ENCODE data around the gene ATXN7L1. TPM values are rescaled to one million over a fixed set of nuclear protein-coding genes. Genes with fewer than 3 reads are reported as not detected.

ATXN7L1 gene
- total and polyA plus RNA-seq, 2 of the 13 experiments (the other 11 are each of a cell fraction or from before 2014, with no cell fraction given) = 4.1 to 7.8 TPM

- FAIRE-seq = no peak
- Histone ChIP-seq H4K20me1 (ENCODE audit: insufficient read depth, low read length) (no peaks in the 10 kb centered on the region), H2AFZ (ENCODE audit: low read length) (no peak overlapping the region), H3K9me3 (ENCODE audit: low read length) (no peaks in the 10 kb centered on the region), H3K4me2 (ENCODE audit: low read depth, low read length) (no peak overlapping the region), H3K79me2 (ENCODE audit: insufficient read depth, low read length) (no peaks in the 10 kb centered on the region), H3K27me3 (ENCODE audit: control insufficient read depth in 1 of 2, insufficient read depth in 2 of 2, low read length in 2 of 2) (no peaks in the 10 kb centered on the region), H3K9ac (ENCODE audit: insufficient read depth, low read depth, low read length) (no peak overlapping the region), H3K4me1 (ENCODE audit: insufficient read depth, low read length) (no peaks in the 10 kb centered on the region), H3K27ac (ENCODE audit: extremely low read length, insufficient read depth, low read length) (no peak overlapping the region), H3K36me3 (replicated peaks in 1 of 2; ENCODE audit: control insufficient read depth in 1 of 2, insufficient read depth in 2 of 2, low read length in 2 of 2) (no peaks in the 10 kb centered on the region), H3K4me3 (replicated peaks in 1 of 3; ENCODE audit: insufficient read depth in 1 of 3, low read depth in 2 of 3, low read length in 3 of 3) (no peak overlapping the region)
- DNase-seq (ENCODE audit: low spot score) = no peak
- CTCF ChIA-PET (ENCODE audit: low intra/inter-chr PET ratio, low total read pairs) = no interaction called here
- POLR2A ChIA-PET = no interaction called here
- in situ Hi-C loops (cut with HindIII; ENCODE audit: extremely low pct_ligation_motif_present, low pct_unique_long_range_greater_than_20kb) (no loop called here), intact Hi-C loops (cut with micrococcal nuclease; ENCODE audit: unreplicated experiment) (no loop called here)
- 76% methylated on average over 5 of the region's 5 CpGs for WGBS (ENCODE audit: low lambda C conversion rate)
- no TSS peak for BruUV-seq (replicated peaks)
- ATAC-seq = no peak
- no peak for TF ChIP-seq ZNF713 (CRISPR knock-in tag; IDR thresholded peaks at IDR 0.05)
- no peak for TF ChIP-seq ZNF343 (CRISPR knock-in tag; IDR thresholded peaks at IDR 0.05)
- no peak for TF ChIP-seq ZBTB4 (CRISPR knock-in tag; IDR thresholded peaks at IDR 0.05; ENCODE audit: borderline replicate concordance)
- no peak for TF ChIP-seq ZSCAN5A (CRISPR knock-in tag; IDR thresholded peaks at IDR 0.05; ENCODE audit: borderline replicate concordance)
- no peak for TF ChIP-seq NFYC (CRISPR knock-in tag; IDR thresholded peaks at IDR 0.05)
- TF ChIP-seq RXRA (CRISPR knock-in tag; IDR thresholded peaks at IDR 0.05) = no peak
- no peak for TF ChIP-seq ZNF788 (CRISPR knock-in tag; IDR thresholded peaks at IDR 0.05; ENCODE audit: borderline replicate concordance)
- TF ChIP-seq YEATS2 (CRISPR knock-in tag; IDR thresholded peaks at IDR 0.05; ENCODE audit: borderline replicate concordance) = no peak
- TF ChIP-seq ZNF552 (CRISPR knock-in tag; IDR thresholded peaks at IDR 0.05; ENCODE audit: borderline replicate concordance) = no peak
- TF ChIP-seq ZNF34 (CRISPR knock-in tag; IDR thresholded peaks at IDR 0.05; ENCODE audit: borderline replicate concordance) = no peak
- no peak for TF ChIP-seq AKAP8 (CRISPR knock-in tag; IDR thresholded peaks at IDR 0.05)
- no peak for TF ChIP-seq POLR2AphosphoS5 (IDR thresholded peaks at IDR 0.05; ENCODE audit: low read depth, low read length)
- no peak for TF ChIP-seq HDAC6 (IDR thresholded peaks at IDR 0.05; ENCODE audit: low read depth, low read length)
- no peak for TF ChIP-seq ZNF619 (CRISPR knock-in tag; IDR thresholded peaks at IDR 0.05)
- no peak for TF ChIP-seq SIX4 (CRISPR knock-in tag; IDR thresholded peaks at IDR 0.05)
- no peak for TF ChIP-seq CREBL2 (CRISPR knock-in tag; IDR thresholded peaks at IDR 0.05; ENCODE audit: borderline replicate concordance)
- TF ChIP-seq POLR2G (IDR thresholded peaks at IDR 0.05; ENCODE audit: low read depth, low read length) = no peak
- no peak for TF ChIP-seq ZNF382 (CRISPR knock-in tag; IDR thresholded peaks at IDR 0.05; ENCODE audit: borderline replicate concordance)
- no peak for TF ChIP-seq MLLT10 (CRISPR knock-in tag; IDR thresholded peaks at IDR 0.05)
Observed at GRCh38 chr7:105688617-105689016, 187.8 kb downstream of the ATXN7L1 start.
